Measurements from ENCODE around the gene PDLIM1. TPM values are rescaled to one million over a fixed set of nuclear protein-coding genes. Genes with fewer than 3 reads are reported as not detected.

The PDLIM1 gene
- total and polyA plus RNA-seq, 9 of the 15 experiments (the other 6 are each of a cell fraction or from before 2014, with no cell fraction given), result 19.8 to 164 (median 39.1) TPM

- TF ChIP-seq TOE1 (IDR thresholded peaks at IDR 0.05; ENCODE audit: borderline replicate concordance), result no peak
- TF ChIP-seq TOE1 (CRISPR knock-in tag; IDR thresholded peaks at IDR 0.05; ENCODE audit: borderline replicate concordance, low read depth), result no peak
- no peak for TF ChIP-seq TAL1 (IDR thresholded peaks at IDR 0.05)
- no peak for TF ChIP-seq ZNF280A (IDR thresholded peaks at IDR 0.05; ENCODE audit: low read depth, partially characterized antibody)
- TF ChIP-seq PRPF4 (IDR thresholded peaks at IDR 0.05; ENCODE audit: insufficient read depth, low read depth, low read length, poor library complexity, severe bottlenecking), result no peak
- no peak for TF ChIP-seq PATZ1 (CRISPR knock-in tag; IDR thresholded peaks at IDR 0.05; ENCODE audit: borderline replicate concordance)
- no peak for TF ChIP-seq HMGXB4 (CRISPR knock-in tag; IDR thresholded peaks at IDR 0.05)
- TF ChIP-seq CEBPB (tag; IDR thresholded peaks at IDR 0.05), result no peak
- TF ChIP-seq MBD1 (CRISPR knock-in tag; IDR thresholded peaks at IDR 0.05), result no peak
- 0 out of 4 replicates have a peak, but pooled peaks of 1 of the 2 experiments have one; percentile 57 for TF ChIP-seq TEAD1 (CRISPR knock-in tag; IDR thresholded peaks at IDR 0.05)
- no peak for TF ChIP-seq ZNF584 (CRISPR knock-in tag; IDR thresholded peaks at IDR 0.05; ENCODE audit: low read depth)
- TF ChIP-seq E2F5 (CRISPR knock-in tag; IDR thresholded peaks at IDR 0.05), result no peak
- TF ChIP-seq BRF1 (IDR thresholded peaks at IDR 0.05; ENCODE audit: borderline replicate concordance, extremely low read depth, insufficient read length), result no peak
- TF ChIP-seq ZNF263 (CRISPR knock-in tag; IDR thresholded peaks at IDR 0.05; ENCODE audit: borderline replicate concordance), result no peak
- TF ChIP-seq GATAD2A (IDR thresholded peaks at IDR 0.05), result no peak
- no peak for TF ChIP-seq HDAC8 (tag; IDR thresholded peaks at IDR 0.05)
These were observed 1.5 kb downstream of the PDLIM1 start (continued) for GRCh38 chr10:95289003-95289920.

Measured in K562 (cell line).